ENCODE measurements around the gene CD80. TPM values are rescaled to one million over a fixed set of nuclear protein-coding genes. Genes with fewer than 3 reads are reported as not detected.

CD80 gene
- polyA plus RNA-seq, 1 of the 3 experiments (the other 2 are of a cell fraction) = not detected

DNA sequence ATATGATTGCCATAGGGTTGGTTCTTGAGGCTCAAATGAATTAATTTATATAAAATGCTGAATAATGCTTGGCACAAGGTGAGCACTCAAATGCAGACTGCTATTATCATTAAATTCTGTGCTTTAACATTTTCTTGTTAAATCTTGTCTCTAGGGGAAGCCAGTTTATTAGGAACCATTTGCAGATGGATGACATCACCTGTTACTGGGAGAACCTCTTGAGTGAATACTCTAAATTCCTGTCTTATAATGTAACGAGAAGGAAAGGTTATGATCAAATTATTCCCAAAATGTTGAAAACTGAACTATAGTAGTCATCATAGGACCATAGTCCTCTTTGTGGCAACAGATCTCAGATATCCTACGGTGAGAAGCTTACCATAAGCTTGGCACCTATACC, 67.3 kb downstream of the CD80 start:
- POLR2A ChIA-PET = no interaction called here

DNA sequence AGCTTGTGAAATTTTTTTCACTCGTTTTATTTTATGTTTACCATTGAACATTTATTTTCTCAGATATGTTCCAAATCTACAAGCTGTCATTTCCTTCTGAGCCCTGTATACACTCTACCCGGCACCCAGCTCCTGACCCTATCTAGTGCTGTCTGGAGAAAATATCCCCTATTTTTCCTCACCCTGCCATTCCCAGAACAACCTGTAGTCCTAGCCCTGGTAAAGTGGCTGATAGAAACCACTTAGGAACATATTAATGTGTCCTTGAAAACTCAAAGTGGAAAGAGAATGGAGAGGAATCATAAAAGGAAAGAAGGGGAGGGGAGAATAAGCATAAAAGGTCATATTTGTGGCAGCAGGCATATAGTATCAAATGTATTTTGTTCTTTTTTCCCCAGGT, 69.3 kb downstream of the CD80 start:
- H3K79me2 ChIP-seq (ENCODE audit: insufficient read depth) = no peaks in the 10 kb centered on the region
- H3K4me2 ChIP-seq = no peak overlapping the region
- no peak for DNase-seq
- H3K9me2 ChIP-seq = no peaks in the 10 kb centered on the region
- no peak overlapping the region for H3K4me3 ChIP-seq (ENCODE audit: low read depth in 2 of 2, low read length in 1 of 2)
- no peaks in the 10 kb centered on the region for H3K27me3 ChIP-seq (ENCODE audit: insufficient read depth)
- no peak overlapping the region for H3K9ac ChIP-seq
- 96% methylated on average over 2 of the region's 2 CpGs for WGBS (ENCODE audit: low lambda C conversion rate)
- H2AFZ ChIP-seq (ENCODE audit: low read depth) = no peak overlapping the region
- peaks cover 29 to 61% of the 10 kb centered on the region in 2 experiments for H3K36me3 ChIP-seq (replicated peaks in 1 of 2; ENCODE audit: control insufficient read depth in 1 of 2, insufficient read depth in 2 of 2, low read length in 1 of 2)
- ChIA-PET CTCF (interaction anchor here (0.8 to 1.1 kb wide), 2 partner anchors 191 to 456 kb away, joined by 3 read pairs; partner anchors contain the start of gene IGSF11), POLR2A (interaction anchor here (1.7 kb wide), 1 partner anchor 8 kb away, joined by 5 read pairs; the partner anchor contains the start of gene TIMMDC1)
- H3K9me3 ChIP-seq = no peaks in the 10 kb centered on the region
- H3F3A ChIP-seq (replicated peaks; ENCODE audit: insufficient read depth) = peaks cover 5% of the 10 kb centered on the region
- TF ChIP-seq TEAD4 (IDR thresholded peaks at IDR 0.05; ENCODE audit: borderline replicate concordance, insufficient read depth) = no peak
- TF ChIP-seq FOXM1 (IDR thresholded peaks at IDR 0.05; ENCODE audit: low read depth) = no peak
- TF ChIP-seq, protein P1, sequence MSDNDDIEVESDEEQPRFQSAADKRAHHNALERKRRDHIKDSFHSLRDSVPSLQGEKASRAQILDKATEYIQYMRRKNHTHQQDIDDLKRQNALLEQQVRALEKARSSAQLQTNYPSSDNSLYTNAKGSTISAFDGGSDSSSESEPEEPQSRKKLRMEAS (IDR thresholded peaks at IDR 0.05; ENCODE audit: low read depth) = no peak
- no peak for TF ChIP-seq MXI1 (IDR thresholded peaks at IDR 0.05; ENCODE audit: low read depth, low read length)
- TF ChIP-seq, protein P2, sequence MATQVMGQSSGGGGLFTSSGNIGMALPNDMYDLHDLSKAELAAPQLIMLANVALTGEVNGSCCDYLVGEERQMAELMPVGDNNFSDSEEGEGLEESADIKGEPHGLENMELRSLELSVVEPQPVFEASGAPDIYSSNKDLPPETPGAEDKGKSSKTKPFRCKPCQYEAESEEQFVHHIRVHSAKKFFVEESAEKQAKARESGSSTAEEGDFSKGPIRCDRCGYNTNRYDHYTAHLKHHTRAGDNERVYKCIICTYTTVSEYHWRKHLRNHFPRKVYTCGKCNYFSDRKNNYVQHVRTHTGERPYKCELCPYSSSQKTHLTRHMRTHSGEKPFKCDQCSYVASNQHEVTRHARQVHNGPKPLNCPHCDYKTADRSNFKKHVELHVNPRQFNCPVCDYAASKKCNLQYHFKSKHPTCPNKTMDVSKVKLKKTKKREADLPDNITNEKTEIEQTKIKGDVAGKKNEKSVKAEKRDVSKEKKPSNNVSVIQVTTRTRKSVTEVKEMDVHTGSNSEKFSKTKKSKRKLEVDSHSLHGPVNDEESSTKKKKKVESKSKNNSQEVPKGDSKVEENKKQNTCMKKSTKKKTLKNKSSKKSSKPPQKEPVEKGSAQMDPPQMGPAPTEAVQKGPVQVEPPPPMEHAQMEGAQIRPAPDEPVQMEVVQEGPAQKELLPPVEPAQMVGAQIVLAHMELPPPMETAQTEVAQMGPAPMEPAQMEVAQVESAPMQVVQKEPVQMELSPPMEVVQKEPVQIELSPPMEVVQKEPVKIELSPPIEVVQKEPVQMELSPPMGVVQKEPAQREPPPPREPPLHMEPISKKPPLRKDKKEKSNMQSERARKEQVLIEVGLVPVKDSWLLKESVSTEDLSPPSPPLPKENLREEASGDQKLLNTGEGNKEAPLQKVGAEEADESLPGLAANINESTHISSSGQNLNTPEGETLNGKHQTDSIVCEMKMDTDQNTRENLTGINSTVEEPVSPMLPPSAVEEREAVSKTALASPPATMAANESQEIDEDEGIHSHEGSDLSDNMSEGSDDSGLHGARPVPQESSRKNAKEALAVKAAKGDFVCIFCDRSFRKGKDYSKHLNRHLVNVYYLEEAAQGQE (IDR thresholded peaks at IDR 0.05; ENCODE audit: low read depth, low read length) = no peak
- TF ChIP-seq RAD21 (IDR thresholded peaks at IDR 0.05; ENCODE audit: low read length) = no peak
- TF ChIP-seq, protein P3, sequence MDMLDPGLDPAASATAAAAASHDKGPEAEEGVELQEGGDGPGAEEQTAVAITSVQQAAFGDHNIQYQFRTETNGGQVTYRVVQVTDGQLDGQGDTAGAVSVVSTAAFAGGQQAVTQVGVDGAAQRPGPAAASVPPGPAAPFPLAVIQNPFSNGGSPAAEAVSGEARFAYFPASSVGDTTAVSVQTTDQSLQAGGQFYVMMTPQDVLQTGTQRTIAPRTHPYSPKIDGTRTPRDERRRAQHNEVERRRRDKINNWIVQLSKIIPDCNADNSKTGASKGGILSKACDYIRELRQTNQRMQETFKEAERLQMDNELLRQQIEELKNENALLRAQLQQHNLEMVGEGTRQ (IDR thresholded peaks at IDR 0.05; ENCODE audit: borderline replicate concordance, low read depth, low read length) = no peak
- no peak for TF ChIP-seq EZH2phosphoT487 (IDR thresholded peaks at IDR 0.05; ENCODE audit: borderline replicate concordance, low read depth)
- no peak for TF ChIP-seq TAF1 (IDR thresholded peaks at IDR 0.05; ENCODE audit: borderline replicate concordance, low read depth, low read length)
- no peak for TF ChIP-seq RFX5 (IDR thresholded peaks at IDR 0.05; ENCODE audit: low read length)
- TF ChIP-seq ELF1 (IDR thresholded peaks at IDR 0.05) = no peak
- TF ChIP-seq RXRA (IDR thresholded peaks at IDR 0.05; ENCODE audit: borderline replicate concordance, low read depth) = no peak
- no peak for TF ChIP-seq RCOR1 (IDR thresholded peaks at IDR 0.05; ENCODE audit: low read length)
- TF ChIP-seq, protein P4, sequence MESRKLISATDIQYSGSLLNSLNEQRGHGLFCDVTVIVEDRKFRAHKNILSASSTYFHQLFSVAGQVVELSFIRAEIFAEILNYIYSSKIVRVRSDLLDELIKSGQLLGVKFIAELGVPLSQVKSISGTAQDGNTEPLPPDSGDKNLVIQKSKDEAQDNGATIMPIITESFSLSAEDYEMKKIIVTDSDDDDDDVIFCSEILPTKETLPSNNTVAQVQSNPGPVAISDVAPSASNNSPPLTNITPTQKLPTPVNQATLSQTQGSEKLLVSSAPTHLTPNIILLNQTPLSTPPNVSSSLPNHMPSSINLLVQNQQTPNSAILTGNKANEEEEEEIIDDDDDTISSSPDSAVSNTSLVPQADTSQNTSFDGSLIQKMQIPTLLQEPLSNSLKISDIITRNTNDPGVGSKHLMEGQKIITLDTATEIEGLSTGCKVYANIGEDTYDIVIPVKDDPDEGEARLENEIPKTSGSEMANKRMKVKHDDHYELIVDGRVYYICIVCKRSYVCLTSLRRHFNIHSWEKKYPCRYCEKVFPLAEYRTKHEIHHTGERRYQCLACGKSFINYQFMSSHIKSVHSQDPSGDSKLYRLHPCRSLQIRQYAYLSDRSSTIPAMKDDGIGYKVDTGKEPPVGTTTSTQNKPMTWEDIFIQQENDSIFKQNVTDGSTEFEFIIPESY (IDR thresholded peaks at IDR 0.05; ENCODE audit: borderline replicate concordance, low read depth) = no peak
- TF ChIP-seq, protein P5, sequence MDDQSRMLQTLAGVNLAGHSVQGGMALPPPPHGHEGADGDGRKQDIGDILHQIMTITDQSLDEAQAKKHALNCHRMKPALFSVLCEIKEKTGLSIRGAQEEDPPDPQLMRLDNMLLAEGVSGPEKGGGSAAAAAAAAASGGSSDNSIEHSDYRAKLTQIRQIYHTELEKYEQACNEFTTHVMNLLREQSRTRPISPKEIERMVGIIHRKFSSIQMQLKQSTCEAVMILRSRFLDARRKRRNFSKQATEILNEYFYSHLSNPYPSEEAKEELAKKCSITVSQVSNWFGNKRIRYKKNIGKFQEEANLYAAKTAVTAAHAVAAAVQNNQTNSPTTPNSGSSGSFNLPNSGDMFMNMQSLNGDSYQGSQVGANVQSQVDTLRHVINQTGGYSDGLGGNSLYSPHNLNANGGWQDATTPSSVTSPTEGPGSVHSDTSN (IDR thresholded peaks at IDR 0.05) = no peak
- TF ChIP-seq, protein P6, sequence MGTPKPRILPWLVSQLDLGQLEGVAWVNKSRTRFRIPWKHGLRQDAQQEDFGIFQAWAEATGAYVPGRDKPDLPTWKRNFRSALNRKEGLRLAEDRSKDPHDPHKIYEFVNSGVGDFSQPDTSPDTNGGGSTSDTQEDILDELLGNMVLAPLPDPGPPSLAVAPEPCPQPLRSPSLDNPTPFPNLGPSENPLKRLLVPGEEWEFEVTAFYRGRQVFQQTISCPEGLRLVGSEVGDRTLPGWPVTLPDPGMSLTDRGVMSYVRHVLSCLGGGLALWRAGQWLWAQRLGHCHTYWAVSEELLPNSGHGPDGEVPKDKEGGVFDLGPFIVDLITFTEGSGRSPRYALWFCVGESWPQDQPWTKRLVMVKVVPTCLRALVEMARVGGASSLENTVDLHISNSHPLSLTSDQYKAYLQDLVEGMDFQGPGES (IDR thresholded peaks at IDR 0.05; ENCODE audit: low read depth, low read length) = no peak
- no peak for TF ChIP-seq FOSL2 (IDR thresholded peaks at IDR 0.05; ENCODE audit: borderline replicate concordance, low read depth)
- no peaks in the 10 kb centered on the region for H3K4me1 ChIP-seq (ENCODE audit: control insufficient read depth in 1 of 2, insufficient read depth in 2 of 2, low read depth in 1 of 2, low read length in 1 of 2)
- H4K20me1 ChIP-seq (ENCODE audit: insufficient read depth) = no peaks in the 10 kb centered on the region
- H3K27ac ChIP-seq (ENCODE audit: low read depth in 2 of 2, low read length in 1 of 2) = no peak overlapping the region

More for the DNA sequence above, 67.3 kb downstream of the CD80 start:
- H3K4me1 ChIP-seq (ENCODE audit: control insufficient read depth in 1 of 2, insufficient read depth in 2 of 2, low read depth in 1 of 2, low read length in 1 of 2) = peaks cover 0 to under 1% of the 10 kb centered on the region in 2 experiments; a peak in 1 of 4 replicates
- H3F3A ChIP-seq (replicated peaks; ENCODE audit: insufficient read depth) = peaks cover 5% of the 10 kb centered on the region
- H3K9me2 ChIP-seq = no peaks in the 10 kb centered on the region
- H4K20me1 ChIP-seq (ENCODE audit: insufficient read depth) = no peaks in the 10 kb centered on the region
- WGBS (ENCODE audit: low lambda C conversion rate) = 89% methylated on average over 2 of the region's 2 CpGs
- no peak overlapping the region for H2AFZ ChIP-seq (ENCODE audit: low read depth)
- DNase-seq = no peak
- no peak overlapping the region for H3K4me2 ChIP-seq
- no peak overlapping the region for H3K4me3 ChIP-seq (ENCODE audit: low read depth in 2 of 2, low read length in 1 of 2)
- CTCF ChIA-PET = no interaction called here
- H3K9ac ChIP-seq = no peak overlapping the region
- TF ChIP-seq SIN3A (IDR thresholded peaks at IDR 0.05; ENCODE audit: borderline replicate concordance, low read depth, low read length) = no peak
- TF ChIP-seq RFX5 (IDR thresholded peaks at IDR 0.05; ENCODE audit: low read length) = peak; percentile 94
- TF ChIP-seq RXRA (IDR thresholded peaks at IDR 0.05; ENCODE audit: borderline replicate concordance, low read depth) = no peak
- no peak overlapping the region for H3K27ac ChIP-seq (ENCODE audit: low read depth in 2 of 2, low read length in 1 of 2)
- H3K36me3 ChIP-seq (replicated peaks in 1 of 2; ENCODE audit: control insufficient read depth in 1 of 2, insufficient read depth in 2 of 2, low read length in 1 of 2) = peaks cover 13 to 42% of the 10 kb centered on the region in 2 experiments
- H3K27me3 ChIP-seq (ENCODE audit: insufficient read depth) = no peaks in the 10 kb centered on the region
- peaks cover under 1% of the 10 kb centered on the region; the same call in 1 of the 2 replicates for H3K79me2 ChIP-seq (ENCODE audit: insufficient read depth)
- no peaks in the 10 kb centered on the region for H3K9me3 ChIP-seq

Data from SK-N-SH (cell line).